Keratinocyte (primary cell): Measurements from ENCODE around the gene ZNF516. TPM values are rescaled to one million over a fixed set of nuclear protein-coding genes. Genes with fewer than 3 reads are reported as not detected.
"Not testable (repeated sequence)": the region's sequence is repeated elsewhere in the genome, so short reads cannot be mapped to it uniquely, and the experiment has no call there.

Experiments used
- DNase-seq: peaks from one replicate; pipeline ENCODE4 v3.0.0-alpha.2; 2011; ENCODE audit warnings: low read depth, missing footprints, low spot score
- FAIRE-seq: peaks from 2 replicates; lab custom pipeline; 2011; peaks lifted over from hg19 to GRCh38; lab: Jason Lieb, UNC
- H2AFZ ChIP-seq: 2 replicates; pipeline ENCODE4 v1.6.0; 2012; ENCODE audit warnings: low read length, control low read depth, inconsistent platforms; ENCODE audit not compliant: control insufficient read depth
- H3K27ac ChIP-seq: 2 replicates; pipeline ENCODE4 v1.5.1; 2011; ENCODE audit warnings: low read length; ENCODE audit not compliant: control insufficient read depth, insufficient read depth
- H3K27me3 ChIP-seq: 3 replicates; pipeline ENCODE4 v1.6.0; 2011; ENCODE audit warnings: low read length; ENCODE audit not compliant: control insufficient read depth, insufficient read depth; ENCODE audit errors: extremely low read depth
- H3K36me3 ChIP-seq, 2 experiments: 2 replicates in 1 of 2; 3 replicates in 1 of 2; pipeline ENCODE4 v1.5.1; 2011; ENCODE audit warnings: low read length in 2 of 2, mild to moderate bottlenecking in 1 of 2; ENCODE audit not compliant: control insufficient read depth in 2 of 2, insufficient read depth in 2 of 2; ENCODE audit errors: extremely low read depth in 1 of 2
- H3K4me1 ChIP-seq: 3 replicates; pipeline ENCODE4 v1.5.1; 2011; ENCODE audit warnings: low read length; ENCODE audit not compliant: control insufficient read depth, insufficient read depth; ENCODE audit errors: extremely low read depth
- H3K4me2 ChIP-seq: 3 replicates; pipeline ENCODE4 v1.6.0; 2011; ENCODE audit warnings: low read depth, low read length; ENCODE audit not compliant: control insufficient read depth, insufficient read depth; ENCODE audit errors: extremely low read depth
- H3K4me3 ChIP-seq, 3 experiments: fragments of 200-600 bp in 1 of 3; sonication (generic) in 1 of 3; 2 replicates in 2 of 3; 3 replicates in 1 of 3; pipeline ENCODE4 v1.5.1; 2011 to 2016; ENCODE audit warnings: low read length in 3 of 3, mild to moderate bottlenecking in 3 of 3, control low read depth in 2 of 3, inconsistent platforms in 1 of 3, low read depth in 1 of 3, mixed read lengths in 1 of 3, mixed run types in 1 of 3, moderate library complexity in 1 of 3; ENCODE audit not compliant: control insufficient read depth in 2 of 3, insufficient read depth in 2 of 3; ENCODE audit errors: extremely low read depth in 1 of 3
- H3K79me2 ChIP-seq: 2 replicates; pipeline ENCODE4 v1.6.0; 2012; ENCODE audit warnings: low read length; ENCODE audit not compliant: control insufficient read depth, insufficient read depth
- H3K9ac ChIP-seq: 3 replicates; pipeline ENCODE4 v1.6.0; 2011; ENCODE audit warnings: low read length; ENCODE audit not compliant: control insufficient read depth, insufficient read depth; ENCODE audit errors: extremely low read depth
- H3K9me1 ChIP-seq: 3 replicates; pipeline ENCODE4 v1.6.0; 2011; ENCODE audit warnings: low read length; ENCODE audit not compliant: control insufficient read depth, insufficient read depth; ENCODE audit errors: extremely low read depth
- H3K9me3 ChIP-seq: 2 replicates; pipeline ENCODE4 v1.5.1; 2012; ENCODE audit warnings: low read depth, low read length; ENCODE audit not compliant: control insufficient read depth
- H4K20me1 ChIP-seq: 3 replicates; pipeline ENCODE4 v1.6.0; 2011; ENCODE audit warnings: low read length; ENCODE audit not compliant: control insufficient read depth, insufficient read depth; ENCODE audit errors: extremely low read depth
- EZH2 ChIP-seq: IDR thresholded peaks from one replicate; pipeline ENCODE4 v1.6.1; 2012; ENCODE audit warnings: inconsistent platforms, mild to moderate bottlenecking, low read length, moderate library complexity
- dilution Hi-C: fragments of 300-500 bp; cut with MboI; formaldehyde crosslinking; loops from one replicate; pipeline ENCODE4 v1.7.0; 2020; ENCODE audit warnings: low sequenced_read_pairs; ENCODE audit not compliant: extremely low pct_ligation_motif_present
- polyA plus RNA-seq, 5 experiments: library from polyadenylated mRNA; depleted of rRNA in 3 of 5; stranded (reverse) in 3 of 5; stranded (forward) in 1 of 5; unstranded in 1 of 5; fragments of >200 nt; gene quantifications; 1 replicate in 1 of 5; 2 replicates in 3 of 5; 3 replicates in 1 of 5; pipeline versions ENCODE4 v1.2.1 to v1.2.3, GENCODE V29; 2011 to 2012; ENCODE audit warnings: missing spikeins in 2 of 5, low read depth in 1 of 5, low replicate concordance in 1 of 5
- TF ChIP-seq, protein P1 (sequence below), 3 experiments: IDR thresholded peaks in 1 of 3; conservative IDR thresholded peaks in 1 of 3; optimal IDR thresholded peaks in 1 of 3; 2 replicates in 2 of 3; 3 replicates in 1 of 3; pipeline versions ENCODE3 to v1.5.1; 2011; ENCODE audit warnings: low read length in 3 of 3, mild to moderate bottlenecking in 3 of 3, moderate library complexity in 2 of 3, control low read depth in 1 of 3, inconsistent platforms in 1 of 3; ENCODE audit not compliant: insufficient read depth in 2 of 3; ENCODE audit errors: extremely low read depth in 1 of 3

Gene ZNF516
- polyA plus RNA-seq, 1 donor (not counting 4 experiments of a cell fraction or from before 2014, with no cell fraction given), result 9.3 TPM

DNA sequence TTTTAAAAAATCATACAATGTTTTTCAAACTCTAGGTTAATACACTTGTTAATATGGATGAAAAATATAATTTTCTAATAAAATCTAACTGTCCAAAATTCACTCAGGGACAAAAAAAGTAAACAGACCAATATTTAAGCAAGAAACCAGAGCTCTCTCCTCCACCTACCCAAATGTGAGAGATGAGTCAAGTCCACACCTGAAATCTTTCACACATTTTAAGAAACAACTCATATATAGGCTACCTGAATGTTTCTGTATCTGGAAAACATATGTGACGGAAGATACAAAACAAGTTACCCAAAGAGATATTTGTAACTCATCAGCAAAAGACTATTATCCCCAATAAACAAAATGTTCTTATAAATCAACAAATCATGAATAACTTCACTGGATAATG, 20.2 kb downstream of the ZNF516 start:
- peaks cover 0 to 1% of the 10 kb centered on the region in 2 experiments for H3K36me3 ChIP-seq
- H3K9ac ChIP-seq, result no peak overlapping the region
- TF ChIP-seq, protein P1, sequence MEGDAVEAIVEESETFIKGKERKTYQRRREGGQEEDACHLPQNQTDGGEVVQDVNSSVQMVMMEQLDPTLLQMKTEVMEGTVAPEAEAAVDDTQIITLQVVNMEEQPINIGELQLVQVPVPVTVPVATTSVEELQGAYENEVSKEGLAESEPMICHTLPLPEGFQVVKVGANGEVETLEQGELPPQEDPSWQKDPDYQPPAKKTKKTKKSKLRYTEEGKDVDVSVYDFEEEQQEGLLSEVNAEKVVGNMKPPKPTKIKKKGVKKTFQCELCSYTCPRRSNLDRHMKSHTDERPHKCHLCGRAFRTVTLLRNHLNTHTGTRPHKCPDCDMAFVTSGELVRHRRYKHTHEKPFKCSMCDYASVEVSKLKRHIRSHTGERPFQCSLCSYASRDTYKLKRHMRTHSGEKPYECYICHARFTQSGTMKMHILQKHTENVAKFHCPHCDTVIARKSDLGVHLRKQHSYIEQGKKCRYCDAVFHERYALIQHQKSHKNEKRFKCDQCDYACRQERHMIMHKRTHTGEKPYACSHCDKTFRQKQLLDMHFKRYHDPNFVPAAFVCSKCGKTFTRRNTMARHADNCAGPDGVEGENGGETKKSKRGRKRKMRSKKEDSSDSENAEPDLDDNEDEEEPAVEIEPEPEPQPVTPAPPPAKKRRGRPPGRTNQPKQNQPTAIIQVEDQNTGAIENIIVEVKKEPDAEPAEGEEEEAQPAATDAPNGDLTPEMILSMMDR (optimal IDR thresholded peaks at IDR 0.05 in 1 of 3, IDR thresholded peaks at IDR 0.05 in 1 of 3, conservative IDR thresholded peaks at IDR 0.05 in 1 of 3; ENCODE audit: extremely low read depth in 1 of 3, insufficient read depth in 2 of 3, low read length in 3 of 3), result no peak
- no peak for TF ChIP-seq EZH2
- no peaks in the 10 kb centered on the region for H3K9me3 ChIP-seq
- H4K20me1 ChIP-seq, result peaks cover 3% of the 10 kb centered on the region
- H3K9me1 ChIP-seq, result no peaks in the 10 kb centered on the region
- no peaks in the 10 kb centered on the region for H3K27me3 ChIP-seq
- FAIRE-seq (peak; percentile 20), DNase-seq (no peak)
- H3K79me2 ChIP-seq, result peaks cover 73% of the 10 kb centered on the region
- dilution Hi-C loops, result no loop called here
- no peak overlapping the region for H3K4me2 ChIP-seq
- H2AFZ ChIP-seq, result no peak overlapping the region
- no peak overlapping the region for H3K4me3 ChIP-seq
- H3K4me1 ChIP-seq, result no peaks in the 10 kb centered on the region
- H3K27ac ChIP-seq, result no peak overlapping the region

DNA sequence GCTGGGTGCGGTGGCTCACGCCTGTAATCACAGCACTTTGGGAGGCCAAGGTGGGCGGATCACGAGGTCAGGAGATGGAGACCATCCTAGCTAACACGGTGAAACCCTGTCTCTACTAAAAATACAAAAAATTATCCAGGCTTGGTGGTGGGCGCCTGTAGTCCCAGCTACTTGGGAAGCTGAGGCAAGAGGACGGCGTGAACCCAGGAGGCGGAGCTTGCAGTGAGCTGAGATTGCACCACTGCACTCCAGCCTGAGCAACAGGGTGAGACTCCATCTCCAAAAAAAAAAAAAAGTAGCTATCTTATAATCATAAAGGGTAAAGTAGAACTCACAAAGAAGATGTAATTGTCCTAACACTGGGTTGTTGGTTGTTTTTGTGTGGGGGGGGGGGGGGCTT, 21.5 kb downstream of the ZNF516 start:
- FAIRE-seq, H3K4me3 ChIP-seq, H3K4me2 ChIP-seq, H3K9me3 ChIP-seq, H4K20me1 ChIP-seq, DNase-seq, H3K27me3 ChIP-seq, H2AFZ ChIP-seq, H3K9ac ChIP-seq, H3K4me1 ChIP-seq, H3K27ac ChIP-seq, H3K36me3 ChIP-seq, dilution Hi-C loops, H3K9me1 ChIP-seq: not testable (repeated sequence)
- peaks cover 68% of the 10 kb centered on the region for H3K79me2 ChIP-seq

DNA sequence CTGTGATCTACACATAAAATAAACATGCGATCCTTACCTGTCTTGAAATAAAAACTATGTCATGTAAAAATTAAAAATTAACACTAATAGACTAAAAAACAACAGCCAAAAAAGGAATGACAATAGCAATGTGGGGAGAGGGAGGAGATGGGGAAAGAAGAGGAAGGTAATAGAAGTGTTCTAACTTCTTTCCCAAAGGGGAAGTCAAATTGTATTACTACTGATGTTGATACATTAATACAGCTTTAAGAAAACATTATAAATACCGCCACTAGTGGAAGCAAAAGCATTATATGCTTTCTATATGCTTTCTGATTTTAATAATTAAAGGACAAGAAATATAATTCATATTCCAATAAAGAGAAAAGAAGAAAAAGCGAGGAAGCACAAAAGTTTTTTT, 22.2 kb downstream of the ZNF516 start:
- no peak overlapping the region for H2AFZ ChIP-seq
- H3K36me3 ChIP-seq, result peaks cover 0 to 1% of the 10 kb centered on the region in 2 experiments
- no peak overlapping the region for H3K4me2 ChIP-seq
- no peaks in the 10 kb centered on the region for H3K9me3 ChIP-seq
- H3K4me1 ChIP-seq, result no peaks in the 10 kb centered on the region
- TF ChIP-seq, protein P1 (optimal IDR thresholded peaks at IDR 0.05 in 1 of 3, IDR thresholded peaks at IDR 0.05 in 1 of 3, conservative IDR thresholded peaks at IDR 0.05 in 1 of 3; ENCODE audit: extremely low read depth in 1 of 3, insufficient read depth in 2 of 3, low read length in 3 of 3), result no peak
- TF ChIP-seq EZH2, result no peak
- H3K9me1 ChIP-seq, result no peaks in the 10 kb centered on the region
- no peaks in the 10 kb centered on the region for H3K27me3 ChIP-seq
- H3K4me3 ChIP-seq, result no peak overlapping the region
- no peak for DNase-seq
- H3K27ac ChIP-seq, result no peak overlapping the region
- FAIRE-seq, result no peak
- dilution Hi-C loops, result no loop called here
- H3K9ac ChIP-seq, result no peak overlapping the region
- peaks cover 68% of the 10 kb centered on the region for H3K79me2 ChIP-seq
- peaks cover 3% of the 10 kb centered on the region for H4K20me1 ChIP-seq
